GM10266 (cell line): ENCODE measurements around the gene NDUFA8.

Experiments used
- DNase-seq: peaks from one replicate; pipeline ENCODE4 v3.0.0; 2012; ENCODE audit errors: extremely low spot score
- TF ChIP-seq, protein P1 (sequence below): IDR thresholded peaks from 2 replicates; pipeline ENCODE4 v1.5.1; 2012; ENCODE audit warnings: mild to moderate bottlenecking, low read depth; ENCODE audit not compliant: control insufficient read depth, insufficient read depth; ENCODE audit errors: missing control alignments

NDUFA8 gene

DNA sequence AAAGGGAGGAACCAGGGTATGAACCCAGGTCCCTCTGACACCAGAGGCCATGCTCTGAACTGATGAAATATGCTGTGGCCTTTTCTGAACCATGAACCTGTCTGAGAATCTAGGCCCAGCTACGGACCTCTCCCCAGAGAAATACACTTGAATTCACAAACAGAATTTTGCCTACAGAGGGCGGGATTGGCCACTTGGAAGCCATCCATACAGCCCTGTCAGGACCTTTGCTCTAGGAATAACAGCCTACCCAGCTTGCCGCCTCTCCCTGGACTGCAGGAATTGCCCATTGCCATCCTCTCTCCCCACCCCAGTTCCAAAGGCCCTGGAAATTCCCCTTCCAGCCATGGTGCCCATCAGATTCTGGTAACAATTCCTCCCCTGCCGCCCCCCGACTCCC is 26.7 kb upstream of the NDUFA8 start:
- DNase-seq: no peak
- TF ChIP-seq, protein P1, sequence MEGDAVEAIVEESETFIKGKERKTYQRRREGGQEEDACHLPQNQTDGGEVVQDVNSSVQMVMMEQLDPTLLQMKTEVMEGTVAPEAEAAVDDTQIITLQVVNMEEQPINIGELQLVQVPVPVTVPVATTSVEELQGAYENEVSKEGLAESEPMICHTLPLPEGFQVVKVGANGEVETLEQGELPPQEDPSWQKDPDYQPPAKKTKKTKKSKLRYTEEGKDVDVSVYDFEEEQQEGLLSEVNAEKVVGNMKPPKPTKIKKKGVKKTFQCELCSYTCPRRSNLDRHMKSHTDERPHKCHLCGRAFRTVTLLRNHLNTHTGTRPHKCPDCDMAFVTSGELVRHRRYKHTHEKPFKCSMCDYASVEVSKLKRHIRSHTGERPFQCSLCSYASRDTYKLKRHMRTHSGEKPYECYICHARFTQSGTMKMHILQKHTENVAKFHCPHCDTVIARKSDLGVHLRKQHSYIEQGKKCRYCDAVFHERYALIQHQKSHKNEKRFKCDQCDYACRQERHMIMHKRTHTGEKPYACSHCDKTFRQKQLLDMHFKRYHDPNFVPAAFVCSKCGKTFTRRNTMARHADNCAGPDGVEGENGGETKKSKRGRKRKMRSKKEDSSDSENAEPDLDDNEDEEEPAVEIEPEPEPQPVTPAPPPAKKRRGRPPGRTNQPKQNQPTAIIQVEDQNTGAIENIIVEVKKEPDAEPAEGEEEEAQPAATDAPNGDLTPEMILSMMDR: no peak

- TF ChIP-seq, protein P1: no peak
Measured at GRCh38 chr9:122184551-122184950, 25.0 kb upstream of the NDUFA8 start.

DNA sequence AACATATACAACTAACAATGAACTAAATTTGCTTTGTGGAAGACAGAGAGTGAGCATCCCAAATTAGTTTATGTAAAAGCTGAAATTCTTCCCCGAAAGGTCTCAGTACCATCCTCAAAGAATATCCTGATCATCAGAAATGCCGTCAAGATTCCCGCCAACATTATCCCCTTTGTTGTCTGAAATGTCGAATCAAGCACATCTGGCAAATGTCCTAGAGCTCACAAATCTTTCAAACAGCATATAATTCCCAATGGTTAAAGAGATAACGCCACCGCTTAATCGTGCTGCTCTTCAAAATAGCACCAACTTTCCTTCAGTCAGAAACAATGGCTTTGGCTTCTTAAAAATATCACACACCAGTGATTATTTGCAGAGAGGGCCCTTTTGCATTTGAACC is 23.9 kb upstream of the NDUFA8 start:
- TF ChIP-seq, protein P1: no peak
- DNase-seq: no peak

More at GRCh38 chr9:122184551-122184950, 25.0 kb upstream of the NDUFA8 start:
- DNase-seq: no peak

- no peak for DNase-seq
- TF ChIP-seq, protein P1: no peak
Measured at GRCh38 chr9:122180633-122181032, 21.1 kb upstream of the NDUFA8 start.

DNA sequence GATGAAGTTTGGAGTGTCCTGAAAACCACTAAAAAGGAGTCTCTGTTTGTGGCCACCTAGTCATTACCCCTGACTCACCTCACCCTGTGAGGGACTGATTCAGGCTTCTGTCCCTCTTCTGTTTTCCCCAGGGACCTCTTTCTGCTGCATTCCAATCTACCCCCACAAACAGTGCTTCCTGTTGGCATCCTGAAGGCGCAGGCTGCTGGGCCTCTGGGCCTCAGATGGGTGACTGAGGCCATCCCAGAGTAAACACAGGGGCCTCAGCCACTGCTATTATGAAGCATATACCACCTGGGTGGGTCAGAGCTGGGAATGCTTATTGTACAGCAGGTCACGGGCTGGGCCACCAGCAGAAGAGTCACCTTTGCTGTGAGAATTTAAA is 20.1 kb upstream of the NDUFA8 start:
- TF ChIP-seq, protein P1: no peak
- DNase-seq: no peak

DNA sequence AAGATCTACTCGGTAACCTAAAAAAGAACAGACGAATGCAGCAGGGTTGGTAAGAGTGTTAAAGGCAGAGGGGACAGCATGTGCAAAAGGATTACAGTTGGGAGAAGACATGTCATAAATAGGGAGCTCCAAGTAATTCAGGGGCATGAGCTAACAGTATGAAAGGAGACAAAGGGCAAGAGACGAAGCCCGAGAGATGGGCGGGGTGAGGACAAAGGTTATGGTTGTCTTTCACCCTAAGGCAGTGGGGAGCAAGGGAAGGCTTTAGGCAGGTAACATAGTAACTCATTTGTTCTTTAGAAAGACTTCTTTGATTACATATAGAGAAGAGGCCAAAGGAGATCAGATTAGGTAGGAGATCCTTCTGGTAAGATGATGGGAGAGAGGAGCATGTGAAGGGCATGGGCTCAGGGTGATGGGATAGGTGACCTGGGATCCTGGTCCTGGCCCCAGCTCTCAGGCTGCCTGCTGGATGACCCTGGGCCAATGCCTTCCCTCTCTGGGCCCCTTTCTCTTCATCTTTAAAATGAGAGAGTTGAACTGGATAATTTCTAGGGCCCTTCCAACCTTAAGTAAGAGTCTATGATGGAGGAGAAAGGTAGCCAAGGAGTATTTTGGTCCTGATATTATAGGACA is 19.6 kb upstream of the NDUFA8 start:
- TF ChIP-seq, protein P1: no peak
- no peak for DNase-seq

GRCh38 chr9:122176916-122177315 is 17.3 kb upstream of the NDUFA8 start:
- TF ChIP-seq, protein P1: no peak
- no peak for DNase-seq
